HepG2 (cell line): Measurements from ENCODE around the gene AGR3. TPM values are rescaled to one million over a fixed set of nuclear protein-coding genes. Genes with fewer than 3 reads are reported as not detected.

ENCODE experiments used
- ATAC-seq: fragments of 200-7000 bp; cut with Tn5 transposase; 3 replicates; pipeline ENCODE4 v1.9.1; 2020; ENCODE audit warnings: mild to moderate bottlenecking, moderate library complexity
- BruUV-seq: library from RNA; stranded (reverse); fragments of 400-500 nt; replicated peaks from 2 replicates; lab custom pipeline; 2021; lab: Mats Ljungman, UMichigan
- CTCF ChIA-PET: fragments of 300-600 bp; formaldehyde crosslinking; extraction: SDS; loops from one replicate; lab custom pipeline; 2021; ENCODE audit warnings: low total read pairs, inconsistent platforms, low intra/inter-chr PET ratio; lab: Yijun Ruan, JAX
- POLR2A ChIA-PET: fragments of 350-600 bp; sonication (Branson Sonifier 250); formaldehyde crosslinking; loops from one replicate; lab custom pipeline; 2020; ENCODE audit warnings: antibody characterized with exemption, inconsistent platforms; lab: Yijun Ruan, JAX
- DNase-seq: peaks from one replicate; pipeline ENCODE4 v3.0.0-alpha.2; 2015; ENCODE audit warnings: low spot score
- FAIRE-seq: peaks from 3 replicates; lab custom pipeline; 2011; peaks lifted over from hg19 to GRCh38; lab: Jason Lieb, UNC
- H2AFZ ChIP-seq: one replicate; pipeline ENCODE4 v1.6.1; 2011; ENCODE audit warnings: low read length, inconsistent platforms
- H3K27ac ChIP-seq: fragments of 300-600 bp; 3 replicates; pipeline ENCODE4 v1.8.0; 2011; ENCODE audit warnings: mixed run types, mild to moderate bottlenecking, mixed read lengths, low read length, inconsistent platforms; ENCODE audit not compliant: insufficient read depth; ENCODE audit errors: extremely low read length
- H3K27me3 ChIP-seq, 2 experiments: fragments of 200-600 bp in 1 of 2; 2 replicates in 1 of 2; 3 replicates in 1 of 2; pipeline versions ENCODE4 v1.6.0 to v1.8.0; 2011; ENCODE audit warnings: low read length in 2 of 2, mild to moderate bottlenecking in 2 of 2, moderate library complexity in 2 of 2, inconsistent platforms in 1 of 2; ENCODE audit not compliant: insufficient read depth in 2 of 2, control insufficient read depth in 1 of 2
- H3K36me3 ChIP-seq, 2 experiments: fragments of 200-600 bp in 1 of 2; replicated peaks in 1 of 2; 2 replicates in 1 of 2; 3 replicates in 1 of 2; pipeline versions ENCODE4 v1.5.1 to v1.8.0; 2011; ENCODE audit warnings: low read length in 2 of 2, inconsistent platforms in 1 of 2; ENCODE audit not compliant: insufficient read depth in 2 of 2, control insufficient read depth in 1 of 2
- H3K4me1 ChIP-seq: 2 replicates; pipeline ENCODE4 v1.5.1; 2012; ENCODE audit warnings: low read length, inconsistent platforms; ENCODE audit not compliant: insufficient read depth
- H3K4me2 ChIP-seq: 2 replicates; pipeline ENCODE4 v1.6.0; 2011; ENCODE audit warnings: low read depth, low read length, inconsistent platforms
- H3K4me3 ChIP-seq, 3 experiments: fragments of 200-600 bp in 1 of 3; sonication (generic), shearing (Covaris generic) in 1 of 3; replicated peaks in 1 of 3; 2 replicates each; pipeline ENCODE4 v1.5.1; 2011 to 2016; ENCODE audit warnings: low read length in 3 of 3, inconsistent platforms in 2 of 3, low read depth in 2 of 3, mild to moderate bottlenecking in 2 of 3, control low read depth in 1 of 3, mixed read lengths in 1 of 3; ENCODE audit not compliant: insufficient read depth in 1 of 3
- H3K79me2 ChIP-seq: one replicate; pipeline ENCODE4 v1.6.1; 2011; ENCODE audit warnings: low read length, inconsistent platforms; ENCODE audit not compliant: insufficient read depth
- H3K9ac ChIP-seq: 2 replicates; pipeline ENCODE4 v1.6.0; 2011; ENCODE audit warnings: mild to moderate bottlenecking, low read depth, low read length, inconsistent platforms; ENCODE audit not compliant: insufficient read depth
- H3K9me3 ChIP-seq: 2 replicates; pipeline ENCODE4 v1.5.1; 2012; ENCODE audit warnings: mild to moderate bottlenecking, low read length
- H4K20me1 ChIP-seq: 2 replicates; pipeline ENCODE4 v1.6.0; 2011; ENCODE audit warnings: inconsistent platforms, mild to moderate bottlenecking, low read length, moderate library complexity; ENCODE audit not compliant: insufficient read depth
- NR3C1 ChIP-seq: sonication (generic); formaldehyde crosslinking; IDR thresholded peaks from 2 replicates; pipeline ENCODE4 v1.4.0; 2020; ENCODE audit warnings: missing genetic modification reagents
- ZNF569 ChIP-seq: sonication (generic); formaldehyde crosslinking; IDR thresholded peaks from 2 replicates; pipeline ENCODE4 v1.5.0; 2020; ENCODE audit warnings: mild to moderate bottlenecking, missing genetic modification reagents, moderate library complexity, borderline replicate concordance
- ZNF629 ChIP-seq: sonication (generic); formaldehyde crosslinking; conservative IDR thresholded peaks from 2 replicates; pipeline ENCODE4 v1.5.0; 2020; ENCODE audit warnings: missing genetic modification reagents
- ZNF780A ChIP-seq: sonication (generic); formaldehyde crosslinking; IDR thresholded peaks from 2 replicates; pipeline ENCODE4 v1.8.0; 2022; ENCODE audit warnings: mild to moderate bottlenecking, missing genetic modification reagents, moderate library complexity
- WGBS: methylation state at CpG from one replicate; pipeline ENCODE4 v1.1.6; 2017; ENCODE audit warnings: low lambda C conversion rate; 5-methylcytosine and 5-hydroxymethylcytosine counted together
- in situ Hi-C: cut with HindIII; loops from 2 replicates; pipeline ENCODE4 v1.10.0; 2017; ENCODE audit warnings: low pct_unique_long_range_greater_than_20kb; ENCODE audit not compliant: extremely low pct_ligation_motif_present
- intact Hi-C: fragments of 100-400 bp; cut with micrococcal nuclease; formaldehyde crosslinking; loops from one replicate; pipeline ENCODE4 v1.10.0; 2022; ENCODE audit not compliant: unreplicated experiment
- polyA plus RNA-seq, 8 experiments: library from polyadenylated mRNA; depleted of rRNA in 3 of 8; stranded (reverse) in 7 of 8; unstranded in 1 of 8; fragments of >200 nt; fragmentation: Illumina TruSeq in 4 of 8; extraction: Trizol in 4 of 8; gene quantifications; 2 replicates each; pipeline versions ENCODE4 v1.2.1 to v1.2.3, GENCODE V29; 2011 to 2016; ENCODE audit warnings: low read depth in 4 of 8, missing spikeins in 1 of 8, mixed read lengths in 1 of 8; ENCODE audit not compliant: insufficient read depth in 1 of 8
- total RNA-seq, 5 experiments: library from RNA; depleted of rRNA; stranded (reverse); fragments of >200 nt; fragmentation: Illumina TruSeq; extraction: Trizol; gene quantifications; 2 replicates each; pipeline ENCODE4 v1.2.3, GENCODE V29; 2016; ENCODE audit warnings: low read depth in 1 of 5
- TF ChIP-seq, protein P1 (sequence below): sonication (generic); formaldehyde crosslinking; conservative IDR thresholded peaks from 2 replicates; pipeline ENCODE4 v1.8.0; 2022; ENCODE audit warnings: mild to moderate bottlenecking, moderate library complexity, missing genetic modification reagents
- TF ChIP-seq, protein P2 (sequence below): sonication (generic); formaldehyde crosslinking; IDR thresholded peaks from 2 replicates; pipeline ENCODE4 v1.5.1; 2020; ENCODE audit warnings: mild to moderate bottlenecking, missing genetic modification reagents
- TF ChIP-seq, protein P3 (sequence below): sonication (generic); formaldehyde crosslinking; IDR thresholded peaks from 2 replicates; pipeline ENCODE4 v1.9.0; 2022; ENCODE audit warnings: low read depth, missing genetic modification reagents
- TF ChIP-seq, protein P4 (sequence below): sonication (generic); formaldehyde crosslinking; IDR thresholded peaks from 2 replicates; pipeline ENCODE4 v1.5.1; 2020; ENCODE audit warnings: mild to moderate bottlenecking, missing genetic modification reagents, moderate library complexity
- TF ChIP-seq, protein P5 (sequence below), 2 experiments: sonication (generic) in 1 of 2; formaldehyde crosslinking in 1 of 2; IDR thresholded peaks; 2 replicates each; pipeline versions ENCODE4 v1.5.1 to v1.6.1; 2011 to 2020; ENCODE audit warnings: borderline replicate concordance in 1 of 2, low read depth in 1 of 2, low read length in 1 of 2, mild to moderate bottlenecking in 1 of 2, missing genetic modification reagents in 1 of 2, moderate library complexity in 1 of 2

Gene AGR3
- total and polyA plus RNA-seq, 2 of the 13 experiments (the other 11 are each of a cell fraction or from before 2014, with no cell fraction given), result not detected

DNA sequence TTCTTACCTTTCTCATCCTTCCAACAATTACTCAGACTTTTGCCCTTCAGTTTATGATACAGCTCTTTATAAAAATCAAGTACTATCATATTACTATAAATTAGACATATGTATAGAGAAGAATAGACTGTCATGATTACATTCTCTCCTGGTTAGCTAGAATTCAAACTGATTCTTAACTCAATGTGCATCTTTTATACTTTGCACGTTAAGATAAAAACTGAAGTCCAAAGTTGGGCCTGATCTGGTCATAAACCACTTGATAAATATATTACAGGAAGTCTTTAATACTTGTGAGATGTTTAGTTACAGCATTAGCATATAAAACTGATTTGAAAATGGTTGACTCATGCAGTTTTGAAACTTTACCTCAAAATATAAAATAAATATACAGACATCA is 2.6 kb downstream of the AGR3 start (continued):
- TF ChIP-seq, protein P1, sequence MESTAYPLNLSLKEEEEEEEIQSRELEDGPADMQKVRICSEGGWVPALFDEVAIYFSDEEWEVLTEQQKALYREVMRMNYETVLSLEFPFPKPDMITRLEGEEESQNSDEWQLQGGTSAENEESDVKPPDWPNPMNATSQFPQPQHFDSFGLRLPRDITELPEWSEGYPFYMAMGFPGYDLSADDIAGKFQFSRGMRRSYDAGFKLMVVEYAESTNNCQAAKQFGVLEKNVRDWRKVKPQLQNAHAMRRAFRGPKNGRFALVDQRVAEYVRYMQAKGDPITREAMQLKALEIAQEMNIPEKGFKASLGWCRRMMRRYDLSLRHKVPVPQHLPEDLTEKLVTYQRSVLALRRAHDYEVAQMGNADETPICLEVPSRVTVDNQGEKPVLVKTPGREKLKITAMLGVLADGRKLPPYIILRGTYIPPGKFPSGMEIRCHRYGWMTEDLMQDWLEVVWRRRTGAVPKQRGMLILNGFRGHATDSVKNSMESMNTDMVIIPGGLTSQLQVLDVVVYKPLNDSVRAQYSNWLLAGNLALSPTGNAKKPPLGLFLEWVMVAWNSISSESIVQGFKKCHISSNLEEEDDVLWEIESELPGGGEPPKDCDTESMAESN, result no peak
- TF ChIP-seq ZNF629 (CRISPR knock-in tag), result no peak
- TF ChIP-seq, all 625 proteins: peak for 0

DNA sequence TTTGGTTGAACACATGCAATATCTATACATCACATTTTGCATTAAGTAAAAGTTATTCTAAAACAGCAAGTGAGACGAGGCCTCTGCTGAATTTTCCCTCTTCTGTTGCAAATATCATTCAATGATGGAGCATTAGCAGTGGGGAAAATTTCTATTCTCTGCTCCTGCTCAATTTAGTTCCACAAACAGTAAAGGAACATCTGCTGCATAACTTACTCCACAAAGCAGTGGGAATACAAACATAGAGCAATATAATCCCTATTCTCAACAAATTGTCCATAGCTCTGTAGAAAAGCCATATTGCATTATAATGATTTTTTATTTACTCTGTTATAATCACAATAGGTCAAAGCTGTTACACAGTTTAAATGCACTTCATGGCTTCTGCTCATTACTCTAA is 5.9 kb downstream of the AGR3 start:
- 0% methylated on average over 1 of the region's 1 CpG for WGBS
- in situ Hi-C loops (no loop called here), intact Hi-C loops (no loop called here)
- Histone ChIP-seq H2AFZ (no peak overlapping the region), H3K4me3 (no peak overlapping the region), H3K9me3 (no peaks in the 10 kb centered on the region), H3K27ac (no peak overlapping the region), H3K79me2 (no peaks in the 10 kb centered on the region), H3K4me1 (no peaks in the 10 kb centered on the region), H3K27me3 (no peaks in the 10 kb centered on the region), H4K20me1 (no peaks in the 10 kb centered on the region), H3K9ac (no peak overlapping the region), H3K36me3 (no peaks in the 10 kb centered on the region), H3K4me2 (no peak overlapping the region)
- POLR2A ChIA-PET, result no interaction called here
- DNase-seq (no peak), FAIRE-seq (no peak), ATAC-seq (no peak)
- TF ChIP-seq, protein P2, sequence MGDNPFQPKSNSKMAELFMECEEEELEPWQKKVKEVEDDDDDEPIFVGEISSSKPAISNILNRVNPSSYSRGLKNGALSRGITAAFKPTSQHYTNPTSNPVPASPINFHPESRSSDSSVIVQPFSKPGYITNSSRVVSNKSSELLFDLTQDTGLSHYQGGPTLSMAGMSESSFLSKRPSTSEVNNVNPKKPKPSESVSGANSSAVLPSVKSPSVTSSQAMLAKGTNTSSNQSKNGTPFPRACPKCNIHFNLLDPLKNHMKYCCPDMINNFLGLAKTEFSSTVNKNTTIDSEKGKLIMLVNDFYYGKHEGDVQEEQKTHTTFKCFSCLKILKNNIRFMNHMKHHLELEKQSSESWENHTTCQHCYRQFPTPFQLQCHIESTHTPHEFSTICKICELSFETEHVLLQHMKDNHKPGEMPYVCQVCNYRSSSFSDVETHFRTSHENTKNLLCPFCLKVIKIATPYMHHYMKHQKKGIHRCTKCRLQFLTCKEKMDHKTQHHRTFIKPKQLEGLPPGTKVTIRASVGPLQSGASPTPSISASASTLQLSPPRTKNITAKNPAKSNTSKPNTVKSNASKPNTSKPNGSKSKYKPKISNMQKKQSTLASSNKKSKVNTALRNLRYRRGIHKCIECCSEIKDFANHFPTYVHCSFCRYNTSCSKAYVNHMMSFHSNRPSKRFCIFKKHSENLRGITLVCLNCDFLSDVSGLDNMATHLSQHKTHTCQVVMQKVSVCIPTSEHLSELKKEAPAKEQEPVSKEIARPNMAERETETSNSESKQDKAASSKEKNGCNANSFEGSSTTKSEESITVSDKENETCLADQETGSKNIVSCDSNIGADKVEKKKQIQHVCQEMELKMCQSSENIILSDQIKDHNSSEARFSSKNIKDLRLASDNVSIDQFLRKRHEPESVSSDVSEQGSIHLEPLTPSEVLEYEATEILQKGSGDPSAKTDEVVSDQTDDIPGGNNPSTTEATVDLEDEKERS (CRISPR knock-in tag), result no peak
- TF ChIP-seq ZNF780A, result no peak
- TF ChIP-seq NR3C1 (CRISPR knock-in tag), result no peak
- TF ChIP-seq, protein P3, sequence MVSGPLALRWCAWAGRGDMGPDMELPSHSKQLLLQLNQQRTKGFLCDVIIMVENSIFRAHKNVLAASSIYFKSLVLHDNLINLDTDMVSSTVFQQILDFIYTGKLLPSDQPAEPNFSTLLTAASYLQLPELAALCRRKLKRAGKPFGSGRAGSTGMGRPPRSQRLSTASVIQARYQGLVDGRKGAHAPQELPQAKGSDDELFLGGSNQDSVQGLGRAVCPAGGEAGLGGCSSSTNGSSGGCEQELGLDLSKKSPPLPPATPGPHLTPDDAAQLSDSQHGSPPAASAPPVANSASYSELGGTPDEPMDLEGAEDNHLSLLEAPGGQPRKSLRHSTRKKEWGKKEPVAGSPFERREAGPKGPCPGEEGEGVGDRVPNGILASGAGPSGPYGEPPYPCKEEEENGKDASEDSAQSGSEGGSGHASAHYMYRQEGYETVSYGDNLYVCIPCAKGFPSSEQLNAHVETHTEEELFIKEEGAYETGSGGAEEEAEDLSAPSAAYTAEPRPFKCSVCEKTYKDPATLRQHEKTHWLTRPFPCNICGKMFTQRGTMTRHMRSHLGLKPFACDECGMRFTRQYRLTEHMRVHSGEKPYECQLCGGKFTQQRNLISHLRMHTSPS (CRISPR knock-in tag), result no peak
- TF ChIP-seq ZNF569, result no peak
- TF ChIP-seq, protein P4, sequence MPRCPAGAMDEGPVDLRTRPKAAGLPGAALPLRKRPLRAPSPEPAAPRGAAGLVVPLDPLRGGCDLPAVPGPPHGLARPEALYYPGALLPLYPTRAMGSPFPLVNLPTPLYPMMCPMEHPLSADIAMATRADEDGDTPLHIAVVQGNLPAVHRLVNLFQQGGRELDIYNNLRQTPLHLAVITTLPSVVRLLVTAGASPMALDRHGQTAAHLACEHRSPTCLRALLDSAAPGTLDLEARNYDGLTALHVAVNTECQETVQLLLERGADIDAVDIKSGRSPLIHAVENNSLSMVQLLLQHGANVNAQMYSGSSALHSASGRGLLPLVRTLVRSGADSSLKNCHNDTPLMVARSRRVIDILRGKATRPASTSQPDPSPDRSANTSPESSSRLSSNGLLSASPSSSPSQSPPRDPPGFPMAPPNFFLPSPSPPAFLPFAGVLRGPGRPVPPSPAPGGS (CRISPR knock-in tag), result no peak
- TF ChIP-seq, protein P5, sequence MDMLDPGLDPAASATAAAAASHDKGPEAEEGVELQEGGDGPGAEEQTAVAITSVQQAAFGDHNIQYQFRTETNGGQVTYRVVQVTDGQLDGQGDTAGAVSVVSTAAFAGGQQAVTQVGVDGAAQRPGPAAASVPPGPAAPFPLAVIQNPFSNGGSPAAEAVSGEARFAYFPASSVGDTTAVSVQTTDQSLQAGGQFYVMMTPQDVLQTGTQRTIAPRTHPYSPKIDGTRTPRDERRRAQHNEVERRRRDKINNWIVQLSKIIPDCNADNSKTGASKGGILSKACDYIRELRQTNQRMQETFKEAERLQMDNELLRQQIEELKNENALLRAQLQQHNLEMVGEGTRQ (IDR thresholded peaks at IDR 0.05; ENCODE audit: low read depth, low read length), result no peak
- TF ChIP-seq, protein P5 (CRISPR knock-in tag; IDR thresholded peaks at IDR 0.05; ENCODE audit: borderline replicate concordance), result no peak
- CTCF ChIA-PET, result no interaction called here
- no TSS peak for BruUV-seq
